ENCODE results near the gene GNGT2.
"Not testable (repeated sequence)": the region's sequence is repeated elsewhere in the genome, so short reads cannot be mapped to it uniquely, and the experiment has no call there.

DNA sequence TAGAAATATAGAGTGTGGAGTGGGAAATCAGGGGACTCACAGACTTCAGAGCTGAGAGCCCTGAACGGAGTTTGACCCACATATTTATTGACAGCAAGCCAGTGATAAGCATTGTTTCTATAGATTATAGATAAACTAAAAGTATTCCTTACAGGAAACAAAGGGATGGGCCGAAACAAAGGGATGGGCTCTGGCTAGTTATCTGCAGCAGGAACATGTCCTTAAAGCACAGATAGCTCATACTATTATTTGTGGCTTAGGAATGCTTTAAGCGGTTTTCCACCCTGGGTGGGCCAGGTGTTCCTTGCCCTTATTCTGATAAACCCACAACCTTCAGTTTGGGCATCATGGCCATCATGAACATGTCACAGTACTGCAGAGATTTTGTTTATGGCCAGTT lies 39.7 kb downstream of the GNGT2 start:
- TF ChIP-seq, protein P1, sequence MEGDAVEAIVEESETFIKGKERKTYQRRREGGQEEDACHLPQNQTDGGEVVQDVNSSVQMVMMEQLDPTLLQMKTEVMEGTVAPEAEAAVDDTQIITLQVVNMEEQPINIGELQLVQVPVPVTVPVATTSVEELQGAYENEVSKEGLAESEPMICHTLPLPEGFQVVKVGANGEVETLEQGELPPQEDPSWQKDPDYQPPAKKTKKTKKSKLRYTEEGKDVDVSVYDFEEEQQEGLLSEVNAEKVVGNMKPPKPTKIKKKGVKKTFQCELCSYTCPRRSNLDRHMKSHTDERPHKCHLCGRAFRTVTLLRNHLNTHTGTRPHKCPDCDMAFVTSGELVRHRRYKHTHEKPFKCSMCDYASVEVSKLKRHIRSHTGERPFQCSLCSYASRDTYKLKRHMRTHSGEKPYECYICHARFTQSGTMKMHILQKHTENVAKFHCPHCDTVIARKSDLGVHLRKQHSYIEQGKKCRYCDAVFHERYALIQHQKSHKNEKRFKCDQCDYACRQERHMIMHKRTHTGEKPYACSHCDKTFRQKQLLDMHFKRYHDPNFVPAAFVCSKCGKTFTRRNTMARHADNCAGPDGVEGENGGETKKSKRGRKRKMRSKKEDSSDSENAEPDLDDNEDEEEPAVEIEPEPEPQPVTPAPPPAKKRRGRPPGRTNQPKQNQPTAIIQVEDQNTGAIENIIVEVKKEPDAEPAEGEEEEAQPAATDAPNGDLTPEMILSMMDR (IDR thresholded peaks at IDR 0.05), result not testable (repeated sequence)
- not testable (repeated sequence) for TF ChIP-seq POLR2A, POLR2AphosphoS5 (IDR thresholded peaks at IDR 0.05)
